Measurements from ENCODE around the gene LILRB4.
"Not testable (repeated sequence)": the region's sequence is repeated elsewhere in the genome, so short reads cannot be mapped to it uniquely, and the experiment has no call there.

LILRB4 gene

GRCh38 chr19:54622431-54622830 lies 40.4 kb upstream of the LILRB4 start:
- H3K4me3 ChIP-seq (ENCODE audit: low read depth, low read length), result no peak overlapping the region

GRCh38 chr19:54624234-54624633 lies 38.6 kb upstream of the LILRB4 start:
- not testable (repeated sequence) for DNase-seq (ENCODE audit: low read depth); H3K4me3 ChIP-seq (ENCODE audit: low read depth, low read length)

More at GRCh38 chr19:54622431-54622830, 40.4 kb upstream of the LILRB4 start:
- DNase-seq (ENCODE audit: low read depth), result no peak
- no peak for TF ChIP-seq POLR2A (IDR thresholded peaks at IDR 0.05; ENCODE audit: extremely low read depth, insufficient read length)
- TF ChIP-seq, protein P1, sequence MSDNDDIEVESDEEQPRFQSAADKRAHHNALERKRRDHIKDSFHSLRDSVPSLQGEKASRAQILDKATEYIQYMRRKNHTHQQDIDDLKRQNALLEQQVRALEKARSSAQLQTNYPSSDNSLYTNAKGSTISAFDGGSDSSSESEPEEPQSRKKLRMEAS (IDR thresholded peaks at IDR 0.05; ENCODE audit: low read depth, low read length), result no peak
- no peak for TF ChIP-seq CTCF (IDR thresholded peaks at IDR 0.05; ENCODE audit: low read depth, low read length)
- no peak for TF ChIP-seq MYC (IDR thresholded peaks at IDR 0.05; ENCODE audit: low read depth, low read length)

DNA sequence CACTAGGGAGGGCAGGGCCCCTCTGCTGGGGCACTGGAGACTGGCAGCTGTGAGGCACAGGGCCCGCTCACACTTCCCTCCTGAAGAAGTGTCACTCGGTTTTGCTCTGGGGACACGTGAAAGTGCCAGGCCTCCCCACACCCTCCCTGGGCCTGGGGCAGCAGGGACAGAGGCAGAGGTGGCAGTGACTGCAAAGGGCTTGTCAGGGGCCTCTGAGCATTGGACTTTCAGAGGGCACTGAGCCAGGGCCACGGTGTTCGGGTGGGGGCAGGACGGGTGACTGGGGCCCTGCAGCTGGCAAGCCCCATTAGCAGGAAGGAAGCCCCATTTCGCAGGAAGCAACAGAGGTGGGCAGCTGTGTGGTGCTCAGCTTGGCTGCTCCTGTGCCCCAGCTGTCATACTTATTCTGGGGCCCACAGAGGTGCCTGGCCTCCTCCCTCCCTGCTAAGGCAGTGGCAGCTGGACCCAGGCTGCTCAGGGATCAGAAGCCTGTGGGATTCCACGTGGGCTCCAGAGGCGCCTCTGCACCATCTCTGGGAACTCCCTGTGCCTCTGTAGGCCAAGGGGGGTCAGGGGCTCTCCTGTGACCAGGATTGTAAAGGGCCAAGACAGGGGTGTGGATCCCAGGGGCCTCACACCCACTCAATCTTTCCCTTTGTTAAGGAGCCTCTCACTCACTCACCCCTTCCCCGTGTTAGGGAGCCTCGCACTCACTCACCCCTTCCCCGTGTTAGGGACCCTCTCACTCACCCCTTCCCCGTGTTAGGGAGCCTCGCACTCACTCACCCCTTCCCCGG lies 37.7 kb upstream of the LILRB4 start:
- not testable (repeated sequence) for DNase-seq (ENCODE audit: low read depth); H3K4me3 ChIP-seq (ENCODE audit: low read depth, low read length)

GRCh38 chr19:54626757-54627156 lies 36.0 kb upstream of the LILRB4 start:
- TF ChIP-seq POLR2A (IDR thresholded peaks at IDR 0.05; ENCODE audit: extremely low read depth, insufficient read length), result no peak
- TF ChIP-seq MYC (IDR thresholded peaks at IDR 0.05; ENCODE audit: low read depth, low read length), result no peak
- no peak for TF ChIP-seq CTCF (IDR thresholded peaks at IDR 0.05; ENCODE audit: low read depth, low read length)
- TF ChIP-seq, protein P1 (IDR thresholded peaks at IDR 0.05; ENCODE audit: low read depth, low read length), result no peak
- H3K4me3 ChIP-seq (ENCODE audit: low read depth, low read length), result no peak overlapping the region
- no peak for DNase-seq (ENCODE audit: low read depth)

GRCh38 chr19:54627912-54628311 lies 34.9 kb upstream of the LILRB4 start:
- H3K4me3 ChIP-seq (ENCODE audit: low read depth, low read length); DNase-seq (ENCODE audit: low read depth): not testable (repeated sequence)

GRCh38 chr19:54630262-54630661 lies 32.5 kb upstream of the LILRB4 start, which contains the start of gene LILRB1:
LILRB1 (plus strand) TSS chr19:54630484; CDS start chr19:54631074, 590 bp downstream.
- not testable (repeated sequence) for H3K4me3 ChIP-seq (ENCODE audit: low read depth, low read length)
- peak; percentile 49 for DNase-seq (ENCODE audit: low read depth)

GRCh38 chr19:54630782-54631181 lies 32.0 kb upstream of the LILRB4 start:
- DNase-seq (ENCODE audit: low read depth), result peak; percentile 12
- no peak for TF ChIP-seq MYC (IDR thresholded peaks at IDR 0.05; ENCODE audit: low read depth, low read length)
- TF ChIP-seq POLR2A (IDR thresholded peaks at IDR 0.05; ENCODE audit: extremely low read depth, insufficient read length), result no peak
- TF ChIP-seq CTCF (IDR thresholded peaks at IDR 0.05; ENCODE audit: low read depth, low read length), result no peak
- TF ChIP-seq, protein P1 (IDR thresholded peaks at IDR 0.05; ENCODE audit: low read depth, low read length), result no peak
- H3K4me3 ChIP-seq (ENCODE audit: low read depth, low read length), result no peak overlapping the region

- H3K4me3 ChIP-seq (ENCODE audit: low read depth, low read length); DNase-seq (ENCODE audit: low read depth): not testable (repeated sequence)
Observed at GRCh38 chr19:54631489-54632337, 31.1 kb upstream of the LILRB4 start.

DNA sequence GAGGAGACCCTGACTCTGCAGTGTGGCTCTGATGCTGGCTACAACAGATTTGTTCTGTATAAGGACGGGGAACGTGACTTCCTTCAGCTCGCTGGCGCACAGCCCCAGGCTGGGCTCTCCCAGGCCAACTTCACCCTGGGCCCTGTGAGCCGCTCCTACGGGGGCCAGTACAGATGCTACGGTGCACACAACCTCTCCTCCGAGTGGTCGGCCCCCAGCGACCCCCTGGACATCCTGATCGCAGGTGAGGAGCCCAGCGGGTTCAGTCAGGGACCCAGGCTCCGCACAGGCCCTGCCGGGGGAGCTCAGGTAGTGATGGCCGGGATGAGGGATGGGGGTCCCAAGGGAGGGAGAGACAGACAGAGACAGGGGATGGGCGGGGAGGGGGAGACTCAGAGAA lies 30.3 kb upstream of the LILRB4 start:
- not testable (repeated sequence) for DNase-seq (ENCODE audit: low read depth); H3K4me3 ChIP-seq (ENCODE audit: low read depth, low read length)
